Measurements from ENCODE around the gene SCN2A. TPM values are rescaled to one million over a fixed set of nuclear protein-coding genes. Genes with fewer than 3 reads are reported as not detected.

The SCN2A gene
- polyA plus RNA-seq, 2 of the 4 experiments (the other 2 are of a cell fraction) = 0.01 to 0.05 TPM

GRCh38 chr2:165277860-165278656 is 38.8 kb downstream of the SCN2A start (continued):
- TF ChIP-seq, protein P1, sequence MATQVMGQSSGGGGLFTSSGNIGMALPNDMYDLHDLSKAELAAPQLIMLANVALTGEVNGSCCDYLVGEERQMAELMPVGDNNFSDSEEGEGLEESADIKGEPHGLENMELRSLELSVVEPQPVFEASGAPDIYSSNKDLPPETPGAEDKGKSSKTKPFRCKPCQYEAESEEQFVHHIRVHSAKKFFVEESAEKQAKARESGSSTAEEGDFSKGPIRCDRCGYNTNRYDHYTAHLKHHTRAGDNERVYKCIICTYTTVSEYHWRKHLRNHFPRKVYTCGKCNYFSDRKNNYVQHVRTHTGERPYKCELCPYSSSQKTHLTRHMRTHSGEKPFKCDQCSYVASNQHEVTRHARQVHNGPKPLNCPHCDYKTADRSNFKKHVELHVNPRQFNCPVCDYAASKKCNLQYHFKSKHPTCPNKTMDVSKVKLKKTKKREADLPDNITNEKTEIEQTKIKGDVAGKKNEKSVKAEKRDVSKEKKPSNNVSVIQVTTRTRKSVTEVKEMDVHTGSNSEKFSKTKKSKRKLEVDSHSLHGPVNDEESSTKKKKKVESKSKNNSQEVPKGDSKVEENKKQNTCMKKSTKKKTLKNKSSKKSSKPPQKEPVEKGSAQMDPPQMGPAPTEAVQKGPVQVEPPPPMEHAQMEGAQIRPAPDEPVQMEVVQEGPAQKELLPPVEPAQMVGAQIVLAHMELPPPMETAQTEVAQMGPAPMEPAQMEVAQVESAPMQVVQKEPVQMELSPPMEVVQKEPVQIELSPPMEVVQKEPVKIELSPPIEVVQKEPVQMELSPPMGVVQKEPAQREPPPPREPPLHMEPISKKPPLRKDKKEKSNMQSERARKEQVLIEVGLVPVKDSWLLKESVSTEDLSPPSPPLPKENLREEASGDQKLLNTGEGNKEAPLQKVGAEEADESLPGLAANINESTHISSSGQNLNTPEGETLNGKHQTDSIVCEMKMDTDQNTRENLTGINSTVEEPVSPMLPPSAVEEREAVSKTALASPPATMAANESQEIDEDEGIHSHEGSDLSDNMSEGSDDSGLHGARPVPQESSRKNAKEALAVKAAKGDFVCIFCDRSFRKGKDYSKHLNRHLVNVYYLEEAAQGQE (IDR thresholded peaks at IDR 0.05) = no peak
- TF ChIP-seq CBX8 (IDR thresholded peaks at IDR 0.05) = no peak
- TF ChIP-seq KDM1A (IDR thresholded peaks at IDR 0.05; ENCODE audit: low read depth) = no peak
- TF ChIP-seq CHD4 (IDR thresholded peaks at IDR 0.05; ENCODE audit: borderline replicate concordance) = no peak
- TF ChIP-seq RARB (CRISPR knock-in tag; IDR thresholded peaks at IDR 0.05) = no peak
- TF ChIP-seq EP300 (IDR thresholded peaks at IDR 0.05) = no peak

- ChIA-PET CTCF (no interaction called here), POLR2A (no interaction called here)
- ATAC-seq (no peak), DNase-seq (ENCODE audit: low read depth in 1 of 2, low spot score in 1 of 2) (no peak), FAIRE-seq (no peak)
- TF ChIP-seq POLR2A (IDR thresholded peaks at IDR 0.05; ENCODE audit: low read length) = no peak
- TF ChIP-seq, protein P2, sequence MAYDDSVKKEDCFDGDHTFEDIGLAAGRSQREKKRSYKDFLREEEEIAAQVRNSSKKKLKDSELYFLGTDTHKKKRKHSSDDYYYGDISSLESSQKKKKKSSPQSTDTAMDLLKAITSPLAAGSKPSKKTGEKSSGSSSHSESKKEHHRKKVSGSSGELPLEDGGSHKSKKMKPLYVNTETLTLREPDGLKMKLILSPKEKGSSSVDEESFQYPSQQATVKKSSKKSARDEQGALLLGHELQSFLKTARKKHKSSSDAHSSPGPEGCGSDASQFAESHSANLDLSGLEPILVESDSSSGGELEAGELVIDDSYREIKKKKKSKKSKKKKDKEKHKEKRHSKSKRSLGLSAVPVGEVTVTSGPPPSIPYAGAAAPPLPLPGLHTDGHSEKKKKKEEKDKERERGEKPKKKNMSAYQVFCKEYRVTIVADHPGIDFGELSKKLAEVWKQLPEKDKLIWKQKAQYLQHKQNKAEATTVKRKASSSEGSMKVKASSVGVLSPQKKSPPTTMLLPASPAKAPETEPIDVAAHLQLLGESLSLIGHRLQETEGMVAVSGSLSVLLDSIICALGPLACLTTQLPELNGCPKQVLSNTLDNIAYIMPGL (CRISPR knock-in tag; IDR thresholded peaks at IDR 0.05; ENCODE audit: borderline replicate concordance) = no peak
- TF ChIP-seq KDM5A (IDR thresholded peaks at IDR 0.05) = no peak
- Histone ChIP-seq H3K4me1 (no peaks in the 10 kb centered on the region), H3K4me2 (no peak overlapping the region), H3K27ac (no peak overlapping the region), H3K9me3 (no peaks in the 10 kb centered on the region), H3K4me3 (no peak overlapping the region)
- 70% methylated on average over 4 of the region's 4 CpGs for WGBS (ENCODE audit: missing lambda C conversion rate)
These were observed 41.1 kb downstream of the SCN2A start for GRCh38 chr2:165280356-165280755.

DNA sequence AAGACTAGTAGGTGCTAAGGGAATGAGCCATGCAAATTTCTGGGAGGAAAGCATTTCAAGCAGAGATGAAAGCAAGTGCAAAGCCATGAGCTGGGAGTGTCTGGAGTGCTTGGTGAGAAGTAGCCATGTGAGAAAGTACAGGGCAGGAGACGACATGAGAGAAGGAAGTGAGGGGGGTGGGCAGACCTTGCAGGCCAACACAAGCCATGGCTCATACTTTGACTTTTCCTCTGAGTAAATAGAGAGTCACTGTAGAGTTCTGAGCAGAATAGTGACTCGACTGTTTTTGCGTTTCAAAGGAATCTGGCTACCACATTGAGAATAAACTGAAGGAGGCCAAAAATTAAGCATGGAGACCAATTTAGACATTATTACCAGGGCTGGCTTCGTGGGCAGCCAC is 42.2 kb downstream of the SCN2A start:
- TF ChIP-seq ESRRA (IDR thresholded peaks at IDR 0.05; ENCODE audit: borderline replicate concordance, low read length) (no peak), MAFK (IDR thresholded peaks at IDR 0.05; ENCODE audit: partially characterized antibody) (no peak), EHMT2 (IDR thresholded peaks at IDR 0.05; ENCODE audit: low read depth) (no peak), RFX5 (IDR thresholded peaks at IDR 0.05) (no peak), POLR2A (IDR thresholded peaks at IDR 0.05; ENCODE audit: low read length) (no peak), HOXA7 (CRISPR knock-in tag; IDR thresholded peaks at IDR 0.05) (no peak), ZNF302 (CRISPR knock-in tag; IDR thresholded peaks at IDR 0.05) (no peak), NR3C1 (IDR thresholded peaks at IDR 0.05) (no peak)
- no peak for DNase-seq (ENCODE audit: low read depth in 1 of 2, low spot score in 1 of 2)
- H3K4me1 ChIP-seq = no peaks in the 10 kb centered on the region
- no peak overlapping the region for H3K4me3 ChIP-seq
- H3K9me3 ChIP-seq = no peaks in the 10 kb centered on the region
- ChIA-PET POLR2A (no interaction called here), CTCF (interaction anchor here (0.6 kb wide), 1 partner anchor 357 kb away, joined by 3 read pairs; no protein-coding TSS in a partner anchor)
- no peak for FAIRE-seq
- ATAC-seq = no peak
- 23% methylated on average over 4 of the region's 4 CpGs for WGBS (ENCODE audit: missing lambda C conversion rate)
- no peak overlapping the region for H3K4me2 ChIP-seq
- no peak overlapping the region for H3K27ac ChIP-seq

DNA sequence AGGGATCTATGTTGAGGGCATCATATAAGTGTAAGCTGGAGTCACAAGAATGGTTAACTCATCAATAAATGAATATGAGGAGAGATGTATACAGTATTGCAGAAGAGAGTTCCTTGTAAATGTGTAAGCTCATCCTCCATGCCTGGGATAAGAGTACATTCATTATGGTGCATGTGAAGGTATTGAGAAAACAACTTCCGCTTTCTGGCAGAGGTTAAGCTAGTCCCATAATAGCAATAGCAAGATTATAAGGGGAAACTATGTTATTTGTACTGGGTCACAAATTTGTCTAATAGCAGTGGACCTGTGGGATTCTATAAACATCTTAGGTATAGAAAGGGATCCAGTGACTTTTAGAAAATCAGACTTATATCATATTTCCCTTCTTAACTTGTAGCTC is 44.1 kb downstream of the SCN2A start:
- FAIRE-seq (no peak), ATAC-seq (no peak), DNase-seq (ENCODE audit: low read depth in 1 of 2, low spot score in 1 of 2) (no peak)
- no peaks in the 10 kb centered on the region for H3K9me3 ChIP-seq
- no peak overlapping the region for H3K4me3 ChIP-seq
- CTCF ChIA-PET = no interaction called here
- POLR2A ChIA-PET = no interaction called here
- no peak overlapping the region for H3K27ac ChIP-seq
- 36% methylated on average over 1 of the region's 1 CpG for WGBS (ENCODE audit: missing lambda C conversion rate)
- H3K4me1 ChIP-seq = no peaks in the 10 kb centered on the region
- H3K4me2 ChIP-seq = no peak overlapping the region
- no peak for TF ChIP-seq FOXS1 (CRISPR knock-in tag; IDR thresholded peaks at IDR 0.05)
- no peak for TF ChIP-seq KDM5A (IDR thresholded peaks at IDR 0.05)
- no peak for TF ChIP-seq RARB (CRISPR knock-in tag; IDR thresholded peaks at IDR 0.05)
- TF ChIP-seq ESRRA (IDR thresholded peaks at IDR 0.05; ENCODE audit: borderline replicate concordance, low read length) = no peak
- TF ChIP-seq, protein P3, sequence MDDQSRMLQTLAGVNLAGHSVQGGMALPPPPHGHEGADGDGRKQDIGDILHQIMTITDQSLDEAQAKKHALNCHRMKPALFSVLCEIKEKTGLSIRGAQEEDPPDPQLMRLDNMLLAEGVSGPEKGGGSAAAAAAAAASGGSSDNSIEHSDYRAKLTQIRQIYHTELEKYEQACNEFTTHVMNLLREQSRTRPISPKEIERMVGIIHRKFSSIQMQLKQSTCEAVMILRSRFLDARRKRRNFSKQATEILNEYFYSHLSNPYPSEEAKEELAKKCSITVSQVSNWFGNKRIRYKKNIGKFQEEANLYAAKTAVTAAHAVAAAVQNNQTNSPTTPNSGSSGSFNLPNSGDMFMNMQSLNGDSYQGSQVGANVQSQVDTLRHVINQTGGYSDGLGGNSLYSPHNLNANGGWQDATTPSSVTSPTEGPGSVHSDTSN (IDR thresholded peaks at IDR 0.05) = no peak
- TF ChIP-seq SMC3 (IDR thresholded peaks at IDR 0.05) = no peak
- no peak for TF ChIP-seq CHD2 (IDR thresholded peaks at IDR 0.05; ENCODE audit: low read length, partially characterized antibody)
- no peak for TF ChIP-seq EHMT2 (IDR thresholded peaks at IDR 0.05; ENCODE audit: low read depth)
- TF ChIP-seq, protein P4, sequence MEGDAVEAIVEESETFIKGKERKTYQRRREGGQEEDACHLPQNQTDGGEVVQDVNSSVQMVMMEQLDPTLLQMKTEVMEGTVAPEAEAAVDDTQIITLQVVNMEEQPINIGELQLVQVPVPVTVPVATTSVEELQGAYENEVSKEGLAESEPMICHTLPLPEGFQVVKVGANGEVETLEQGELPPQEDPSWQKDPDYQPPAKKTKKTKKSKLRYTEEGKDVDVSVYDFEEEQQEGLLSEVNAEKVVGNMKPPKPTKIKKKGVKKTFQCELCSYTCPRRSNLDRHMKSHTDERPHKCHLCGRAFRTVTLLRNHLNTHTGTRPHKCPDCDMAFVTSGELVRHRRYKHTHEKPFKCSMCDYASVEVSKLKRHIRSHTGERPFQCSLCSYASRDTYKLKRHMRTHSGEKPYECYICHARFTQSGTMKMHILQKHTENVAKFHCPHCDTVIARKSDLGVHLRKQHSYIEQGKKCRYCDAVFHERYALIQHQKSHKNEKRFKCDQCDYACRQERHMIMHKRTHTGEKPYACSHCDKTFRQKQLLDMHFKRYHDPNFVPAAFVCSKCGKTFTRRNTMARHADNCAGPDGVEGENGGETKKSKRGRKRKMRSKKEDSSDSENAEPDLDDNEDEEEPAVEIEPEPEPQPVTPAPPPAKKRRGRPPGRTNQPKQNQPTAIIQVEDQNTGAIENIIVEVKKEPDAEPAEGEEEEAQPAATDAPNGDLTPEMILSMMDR (IDR thresholded peaks at IDR 0.05) = no peak
- no peak for TF ChIP-seq HEYL (CRISPR knock-in tag; IDR thresholded peaks at IDR 0.05)
- TF ChIP-seq NFE2L2 (conservative IDR thresholded peaks at IDR 0.05; ENCODE audit: low read length) = no peak

All from A549 (cell line).